NCI-H1105 treated with DMSO at 0.1 percent for 48 hours (cell line): ENCODE measurements around the gene EEF1E1.
A peak's percentile ranks its signal among the peaks of the same experiment; 100 is the strongest.

Experiments used
- DNase-seq: peaks from one replicate; lab custom pipeline; 2025; lab: John Stamatoyannopoulos, UW

EEF1E1 gene

GRCh38 chr6:8087870-8088754 is 14.2 kb downstream of the EEF1E1 start:
- no peak for DNase-seq

- no peak for DNase-seq
Measured at GRCh38 chr6:8086755-8087306, 15.5 kb downstream of the EEF1E1 start.

DNA sequence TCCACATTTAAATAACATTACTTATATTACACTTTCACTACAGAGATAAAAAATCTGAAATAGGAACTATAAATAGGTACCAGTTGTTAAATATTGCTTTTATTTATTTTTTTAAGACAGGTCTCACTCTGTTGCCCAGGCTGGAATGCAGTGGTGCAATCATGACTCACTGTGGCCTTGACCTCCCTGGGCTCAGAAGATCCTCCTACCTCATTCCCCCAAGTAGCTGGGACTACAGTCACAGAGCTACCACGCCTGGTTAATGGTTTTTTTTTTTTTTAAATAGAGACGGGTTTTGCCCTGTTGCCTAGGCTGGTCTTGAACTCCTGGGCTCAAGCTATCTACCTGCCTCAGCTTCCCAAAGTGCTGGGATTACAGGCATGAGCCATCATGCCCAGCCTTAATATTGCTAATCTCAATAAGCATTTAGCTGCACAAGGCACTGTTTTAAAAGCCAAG is 17.3 kb downstream of the EEF1E1 start:
- no peak for DNase-seq

DNA sequence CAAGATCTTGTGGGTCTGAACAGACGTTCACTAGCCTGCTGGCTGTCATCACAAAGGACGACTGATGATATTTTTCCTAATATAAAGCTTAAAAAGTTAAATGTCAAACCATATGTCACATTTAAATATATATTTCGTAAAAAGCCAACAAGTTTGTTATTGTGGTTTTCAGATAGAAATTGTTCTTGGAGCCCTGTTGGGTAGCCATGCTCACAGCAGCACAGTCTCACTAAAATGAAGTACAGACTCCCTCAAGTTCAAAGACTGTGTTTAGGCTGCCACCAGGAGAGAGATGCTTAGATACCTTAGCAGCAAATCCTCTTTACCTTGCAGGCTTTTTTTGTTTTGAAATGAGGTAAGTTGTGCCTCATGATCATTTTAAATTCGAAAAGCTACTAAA is 17.8 kb downstream of the EEF1E1 start:
- no peak for DNase-seq

DNA sequence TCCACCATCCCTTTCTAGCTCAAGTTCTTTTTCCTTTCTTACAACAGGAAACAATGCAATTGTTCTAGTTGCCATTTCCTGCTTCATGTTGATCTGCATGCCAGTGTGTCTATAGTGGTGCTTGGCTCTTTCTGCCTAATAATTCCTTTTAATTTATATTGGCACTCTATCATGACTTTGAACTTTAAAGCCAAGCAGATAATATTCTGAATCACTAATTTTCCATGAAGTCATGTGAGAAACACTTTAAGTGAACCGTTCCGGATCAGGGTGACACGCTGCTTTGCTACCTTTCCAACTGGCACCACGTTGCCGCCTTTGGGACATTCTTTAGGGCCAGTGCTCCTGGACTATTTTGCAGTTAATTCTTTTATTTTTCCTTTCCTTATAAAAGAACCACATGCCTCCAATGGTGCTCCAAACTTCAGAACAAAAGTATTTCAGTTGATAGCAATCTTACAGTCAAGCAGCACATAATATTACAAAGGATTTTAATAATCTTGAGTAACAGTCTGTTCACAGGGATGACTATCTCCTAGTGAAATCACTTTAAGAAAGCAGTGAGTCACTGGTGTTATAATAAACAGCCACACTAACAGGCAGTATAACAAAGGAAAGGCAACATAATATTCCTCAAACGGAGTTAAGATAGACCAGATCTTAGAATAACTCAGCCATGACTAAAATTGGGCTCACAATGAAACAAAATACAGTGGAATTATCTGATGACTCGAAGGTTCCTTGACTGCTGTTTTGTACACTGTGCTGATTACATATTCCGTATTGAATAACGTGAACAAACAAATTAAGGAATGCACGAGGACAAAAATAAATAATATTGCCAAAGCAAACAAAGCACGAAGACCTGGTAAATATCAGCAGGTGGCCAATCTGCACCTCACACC is 19.1 kb downstream of the EEF1E1 start:
- DNase-seq: peak; percentile 23

GRCh38 chr6:8082572-8082953 is 19.8 kb downstream of the EEF1E1 start:
- DNase-seq: no peak

DNA sequence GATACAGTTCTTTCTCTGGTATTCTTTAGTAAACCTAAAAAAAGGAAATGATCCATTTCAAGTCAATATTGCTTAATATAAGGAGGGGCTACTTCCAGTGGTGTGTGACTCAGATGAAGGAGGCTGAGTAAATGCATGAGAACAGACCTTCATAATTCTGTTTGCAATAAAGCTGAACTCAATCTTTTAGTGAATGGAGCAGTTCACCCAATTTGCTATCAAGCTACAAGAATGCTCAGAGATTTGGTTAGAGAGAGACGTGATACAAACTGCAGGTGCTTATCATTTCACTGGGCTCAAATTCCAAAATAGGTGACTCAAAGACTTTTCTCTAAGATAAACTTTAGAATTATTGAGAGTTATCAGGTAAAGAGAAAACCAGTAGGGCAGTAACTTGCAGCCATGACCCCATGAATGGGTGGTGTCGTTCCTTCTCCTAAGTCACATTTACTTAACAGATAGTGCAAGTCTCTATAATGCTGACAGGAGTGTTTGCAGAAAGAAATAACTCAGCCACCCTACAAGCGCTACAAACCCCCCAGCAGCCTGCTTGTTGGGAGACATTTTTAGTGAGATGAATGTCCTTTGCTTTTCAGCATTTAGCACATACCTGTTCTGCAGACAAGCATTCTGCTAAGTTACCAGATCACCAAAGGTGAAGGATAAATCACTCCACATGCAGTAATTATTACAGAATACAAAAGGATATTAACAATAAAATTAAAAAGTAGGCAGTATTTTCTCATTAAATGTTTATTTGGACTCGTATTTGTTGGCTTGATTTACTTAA is 21.8 kb downstream of the EEF1E1 start:
- DNase-seq: no peak

- no peak for DNase-seq
Measured at GRCh38 chr6:8079126-8079525, 23.2 kb downstream of the EEF1E1 start.

DNA sequence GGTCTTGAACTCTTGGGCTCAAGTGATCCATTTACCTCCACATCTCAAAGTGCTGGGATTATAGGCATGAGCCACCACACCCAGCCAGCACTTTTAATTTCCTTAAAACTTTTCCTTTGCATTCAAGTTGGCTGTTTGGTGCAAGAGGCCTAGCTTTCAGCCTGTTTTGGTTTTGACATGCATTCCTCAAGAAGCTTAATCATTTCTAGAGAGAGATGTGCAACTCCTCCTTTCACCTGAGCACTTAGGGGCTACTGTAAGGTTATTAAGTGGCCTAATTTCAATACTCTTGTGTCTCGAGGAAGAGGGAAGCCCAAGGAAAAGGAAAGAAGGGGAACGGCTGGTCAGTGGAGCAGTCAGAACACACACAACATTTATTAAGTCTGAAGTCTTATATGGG is 24.4 kb downstream of the EEF1E1 start:
- no peak for DNase-seq

DNA sequence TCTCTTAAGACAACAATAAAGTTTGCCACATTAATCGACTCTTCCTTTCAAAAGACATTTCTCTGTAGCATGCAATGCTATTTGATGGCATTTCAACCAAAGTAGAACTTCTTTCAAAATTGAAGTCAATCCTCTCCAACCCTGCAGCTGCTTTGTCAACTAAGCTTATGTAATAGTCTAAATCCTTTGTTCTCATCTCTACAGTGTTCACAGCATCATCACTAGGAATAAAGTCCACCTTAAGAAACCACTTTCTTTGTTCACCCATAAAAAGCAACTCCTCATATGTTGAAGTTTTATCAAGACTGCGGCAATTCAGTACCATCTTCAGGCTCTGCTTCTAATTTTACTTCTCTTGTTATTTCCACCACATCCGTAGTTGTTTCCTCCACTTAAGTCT is 26.6 kb downstream of the EEF1E1 start:
- DNase-seq: no peak

DNA sequence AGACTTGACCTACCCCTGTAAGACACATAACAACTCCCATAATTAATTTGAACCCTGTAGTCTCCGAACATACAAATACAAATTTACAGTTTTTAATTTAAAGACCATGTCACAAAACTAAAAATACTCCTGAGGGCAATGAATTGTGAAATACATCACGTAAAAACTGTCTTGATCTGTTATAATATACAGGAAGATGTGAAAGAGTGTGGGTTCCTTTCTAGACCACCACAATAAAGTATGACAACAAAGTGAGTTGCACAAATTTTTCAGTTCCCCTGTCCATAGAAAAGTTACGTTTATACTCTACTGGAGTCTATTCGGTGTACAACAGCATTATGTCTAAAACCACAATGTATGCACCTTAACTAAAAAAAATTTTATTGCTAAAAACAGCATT is 27.2 kb downstream of the EEF1E1 start:
- no peak for DNase-seq

GRCh38 chr6:8074213-8074612 is 28.1 kb downstream of the EEF1E1 start:
- DNase-seq: no peak

DNA sequence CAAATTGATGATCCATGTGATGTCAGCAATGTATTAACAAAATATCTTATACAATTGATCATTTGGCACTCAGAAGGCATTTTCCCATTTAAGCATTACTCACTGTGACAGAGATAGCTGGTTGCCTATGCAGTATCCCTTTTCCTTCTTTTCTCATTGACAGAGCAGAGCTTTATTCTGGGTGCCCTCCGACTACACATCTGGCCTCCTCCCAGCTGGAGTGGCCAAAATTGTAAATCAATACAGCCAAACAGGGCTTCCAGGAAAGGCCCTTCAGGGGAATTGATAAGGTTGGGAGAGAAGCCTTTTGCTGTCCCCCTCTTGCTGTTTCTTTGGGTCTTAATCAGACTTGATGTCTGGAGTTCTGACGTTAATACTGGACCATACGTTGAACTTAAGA is 28.6 kb downstream of the EEF1E1 start:
- no peak for DNase-seq

- no peak for DNase-seq
Measured at GRCh38 chr6:8070718-8071117, 31.6 kb downstream of the EEF1E1 start.

- DNase-seq: no peak
Measured at GRCh38 chr6:8069631-8070284, 32.6 kb downstream of the EEF1E1 start.

- DNase-seq: no peak
Measured at GRCh38 chr6:8069151-8069550, 33.2 kb downstream of the EEF1E1 start.

DNA sequence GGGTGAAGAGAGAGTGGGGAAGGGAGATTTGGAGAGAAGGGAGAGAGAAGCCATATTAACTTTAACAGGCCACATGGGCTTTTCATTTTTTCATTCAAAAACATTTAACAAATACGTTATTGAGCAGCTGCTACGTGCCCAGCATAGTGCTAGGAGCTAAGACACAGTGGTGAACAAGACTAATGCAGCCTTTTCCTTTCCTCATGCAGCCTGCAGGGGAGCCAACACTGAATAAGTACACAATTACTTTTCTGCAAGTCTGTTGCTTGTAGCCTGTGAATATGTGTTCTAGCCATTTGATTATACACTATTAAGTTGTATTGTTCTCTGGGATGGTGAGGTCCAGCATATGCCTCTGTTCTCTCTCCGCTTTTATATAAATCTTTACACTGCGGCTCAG is 36.2 kb downstream of the EEF1E1 start:
- DNase-seq: no peak

GRCh38 chr6:8065519-8065911 is 36.8 kb downstream of the EEF1E1 start:
- no peak for DNase-seq

DNA sequence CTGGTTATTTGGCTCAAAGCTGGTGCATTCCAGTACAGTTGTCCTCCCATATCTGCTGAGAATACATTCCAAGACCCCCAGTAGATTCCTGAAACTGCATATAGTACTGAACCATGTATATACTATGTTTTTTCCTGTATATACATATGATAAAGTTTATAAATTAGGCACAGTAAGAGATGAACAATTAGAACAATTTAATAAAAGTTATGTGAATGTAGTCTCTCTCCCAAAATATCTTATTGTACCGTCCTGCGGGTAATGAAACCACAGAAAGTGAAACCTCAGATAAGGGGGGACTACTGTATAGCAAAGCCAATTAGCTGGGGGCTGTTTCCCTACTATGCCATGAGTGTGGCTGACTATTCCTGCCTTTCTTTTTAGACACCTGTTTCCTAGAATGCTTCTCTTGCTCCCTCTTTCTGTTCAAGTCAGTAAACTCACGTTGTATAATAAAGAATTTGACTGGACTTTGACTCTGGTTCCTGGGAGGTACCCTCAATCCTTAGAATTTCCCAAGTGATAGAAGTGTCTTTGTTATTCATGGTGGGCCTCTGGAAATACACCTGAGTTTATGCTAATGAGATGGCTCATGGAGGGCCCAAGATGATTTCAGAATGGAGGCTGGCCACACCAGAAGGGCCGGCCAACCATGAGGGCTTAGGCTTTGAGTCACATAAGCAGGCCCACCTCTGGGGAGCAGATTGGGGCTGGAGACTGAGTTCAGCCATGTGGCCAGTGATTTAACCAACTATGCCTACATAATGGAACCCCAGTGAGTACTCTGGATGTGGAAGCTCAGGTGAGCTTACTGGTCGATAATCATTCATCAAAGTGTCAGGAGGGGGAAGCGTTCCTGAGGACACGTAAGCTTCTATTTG is 37.5 kb downstream of the EEF1E1 start:
- DNase-seq: no peak
